CMK (cell line): ENCODE results near the gene PDE9A.

Experiments used
- DNase-seq: peaks from one replicate; pipeline ENCODE4 v3.0.0-alpha.2; 2010; ENCODE audit warnings: low read depth

PDE9A gene

GRCh38 chr21:42739061-42739931, 85.9 kb downstream of the PDE9A start:
- DNase-seq, result no peak

- no peak for DNase-seq
Measured at GRCh38 chr21:42740405-42740909, 87.0 kb downstream of the PDE9A start.

- DNase-seq, result no peak
Measured at GRCh38 chr21:42741066-42741465, 87.6 kb downstream of the PDE9A start.

GRCh38 chr21:42744520-42745445, 91.4 kb downstream of the PDE9A start:
- no peak for DNase-seq

- DNase-seq, result no peak
Measured at GRCh38 chr21:42745511-42746239, 92.3 kb downstream of the PDE9A start.

- no peak for DNase-seq
Measured at GRCh38 chr21:42746240-42746592, 92.8 kb downstream of the PDE9A start.

GRCh38 chr21:42746593-42747275, 93.3 kb downstream of the PDE9A start:
- DNase-seq, result no peak

GRCh38 chr21:42747276-42747701, 93.9 kb downstream of the PDE9A start:
- DNase-seq, result no peak

GRCh38 chr21:42747746-42748351, 94.4 kb downstream of the PDE9A start:
- DNase-seq, result no peak

- DNase-seq, result no peak
Measured at GRCh38 chr21:42748620-42749176, 95.3 kb downstream of the PDE9A start.

GRCh38 chr21:42750737-42751530, 97.5 kb downstream of the PDE9A start:
- no peak for DNase-seq

- DNase-seq, result no peak
Measured at GRCh38 chr21:42751866-42752265, 98.4 kb downstream of the PDE9A start.

GRCh38 chr21:42753804-42754203, 100.4 kb downstream of the PDE9A start:
- DNase-seq, result no peak

GRCh38 chr21:42754270-42754933, 101.0 kb downstream of the PDE9A start:
- DNase-seq, result no peak

- DNase-seq, result no peak
Measured at GRCh38 chr21:42755031-42755665, 101.7 kb downstream of the PDE9A start.

GRCh38 chr21:42755766-42756579, 102.6 kb downstream of the PDE9A start:
- no peak for DNase-seq

- no peak for DNase-seq
Measured at GRCh38 chr21:42756580-42757250, 103.3 kb downstream of the PDE9A start.
